A549 treated with CORT108297 at 1 μM for 4 hours (cell line): Measurements from ENCODE around the gene IL20RA. TPM values are rescaled to one million over a fixed set of nuclear protein-coding genes. Genes with fewer than 3 reads are reported as not detected.

Source experiments
- total RNA-seq: library from RNA; stranded (reverse); fragments of 200-300 nt; extraction: Qiagen RNA extraction; gene quantifications from 5 replicates; pipeline ENCODE4 v1.2.3, GENCODE V29; 2022

The IL20RA gene
- 0.02 TPM in 1 of 5 replicates, not detected in the others for total RNA-seq

GRCh38 chr6:137044366-137045221 lies at the start of gene IL20RA:
IL20RA (minus strand) TSS chr6:137044965; CDS start chr6:137044728, 237 bp downstream.

Other genes with a start within 250 kb of the IL20RA start
- gene PEX7, start 222.4 kb downstream of the IL20RA start, total RNA-seq, result 4.7 to 5.6 TPM (median 5.1 TPM) in 5 replicates
- gene SLC35D3, start 122.7 kb downstream of the IL20RA start, total RNA-seq, result 0.05 to 0.13 TPM (median 0.08 TPM) in 5 replicates
- not detected in 5 replicates for gene IL22RA2, start 128.7 kb upstream of the IL20RA start, total RNA-seq
- 27.6 to 33.4 TPM (median 28.1 TPM) in 5 replicates for gene IFNGR1, start 174.4 kb upstream of the IL20RA start, total RNA-seq